AG08396 (cell line): ENCODE measurements around the gene NHSL1.
A peak's percentile ranks its signal among the peaks of the same experiment; 100 is the strongest.

ENCODE experiments used
- DNase-seq: peaks from one replicate; pipeline ENCODE4 v3.0.0; 2012; ENCODE audit warnings: low spot score, mixed read lengths

Gene NHSL1

DNA sequence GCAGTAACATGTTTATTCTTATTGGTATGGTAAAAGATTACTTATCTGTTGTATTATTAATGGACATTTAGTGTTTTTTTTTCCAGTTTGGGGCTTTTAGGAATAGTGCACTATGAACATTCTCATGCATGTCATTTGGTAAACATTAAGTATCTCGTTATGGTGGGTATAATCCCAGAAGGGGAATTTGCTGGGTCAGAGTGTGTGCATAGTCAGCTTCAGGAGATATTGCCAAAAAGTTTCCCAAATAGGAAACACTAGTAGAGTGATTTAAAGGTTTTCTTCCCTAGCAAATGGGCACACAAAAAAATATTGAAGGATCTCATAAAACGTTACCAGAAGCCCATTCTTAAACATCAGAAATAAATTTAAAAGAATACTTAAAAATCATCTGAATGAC lies 25.2 kb upstream of the NHSL1 start:
- no peak for DNase-seq

DNA sequence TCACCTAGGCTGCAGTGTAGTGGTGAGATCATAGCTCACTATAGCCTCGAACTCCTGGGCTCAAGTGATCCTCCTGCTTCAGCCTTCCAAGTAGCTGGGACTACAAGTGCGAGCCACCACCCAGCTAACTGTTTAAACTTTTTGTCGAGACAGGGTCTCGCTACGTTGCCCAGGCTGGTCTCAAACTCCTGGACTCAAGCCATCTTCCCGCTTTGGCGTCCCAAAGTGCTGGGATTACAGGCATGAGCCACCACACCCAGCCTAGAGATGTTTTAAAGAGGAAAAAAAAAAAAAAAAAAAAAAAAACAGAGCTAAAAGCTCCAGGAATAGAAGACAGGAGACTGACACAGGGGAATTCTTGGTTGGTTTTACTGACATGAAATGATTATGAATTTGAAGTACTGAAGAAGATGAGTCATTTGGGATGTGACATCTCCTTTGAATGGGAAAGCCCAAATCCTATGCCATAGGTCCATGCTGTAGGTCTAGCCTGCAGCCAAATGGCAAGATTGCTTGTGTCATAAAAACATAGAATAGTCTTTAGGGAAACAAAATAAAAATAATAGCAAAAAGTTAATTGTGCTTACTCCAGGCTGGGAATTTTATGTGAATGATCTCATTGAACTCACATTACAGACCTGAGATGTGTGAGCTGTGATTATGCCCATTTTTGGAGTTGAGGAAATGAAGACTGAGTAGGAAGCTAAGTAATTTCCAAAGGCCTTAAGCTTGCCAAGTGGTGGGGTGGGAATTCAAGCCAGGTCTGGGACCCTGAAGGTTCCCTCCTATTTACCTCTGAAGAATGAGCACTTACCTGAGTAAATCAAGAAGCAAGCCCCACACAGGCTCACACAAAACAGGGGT lies 24.3 kb upstream of the NHSL1 start:
- DNase-seq: no peak

DNA sequence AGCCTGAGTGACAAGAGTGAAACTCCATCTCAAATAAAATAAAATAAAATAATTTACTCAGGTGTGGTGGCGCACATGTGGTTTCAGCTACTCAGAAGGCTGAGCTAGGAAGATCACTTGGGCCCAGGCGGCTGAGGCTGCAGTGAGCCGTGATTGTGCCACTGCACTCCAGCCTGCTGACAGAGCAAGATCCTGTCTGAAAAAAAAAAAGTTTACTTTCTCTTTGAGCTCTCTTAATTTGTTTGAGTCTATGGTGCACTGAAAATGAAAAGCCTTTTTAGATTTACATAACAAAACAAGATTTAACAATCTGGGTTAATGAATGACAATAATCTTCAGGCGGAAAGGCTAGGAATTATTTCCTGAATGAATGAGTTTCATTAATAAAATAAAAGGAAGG lies 23.3 kb upstream of the NHSL1 start:
- no peak for DNase-seq

DNA sequence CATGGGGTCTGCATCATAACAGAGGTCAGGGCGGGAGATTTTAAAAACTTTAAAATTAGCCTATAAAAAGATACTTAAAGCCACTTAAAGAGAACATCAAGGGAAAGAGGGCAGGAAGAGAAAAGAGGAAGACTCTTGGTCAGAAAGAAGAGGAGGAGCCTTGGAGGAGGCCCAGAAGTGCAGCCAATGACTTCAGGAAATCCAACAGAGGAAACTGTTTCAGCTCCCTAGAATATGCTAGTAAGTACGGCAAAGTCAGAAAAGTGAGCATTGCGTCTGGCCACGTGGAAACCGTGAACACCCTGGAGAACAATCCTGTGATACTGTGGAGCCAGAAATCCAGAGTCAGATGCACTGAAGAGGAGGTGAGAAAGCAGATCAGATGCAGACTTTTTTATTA lies 22.5 kb upstream of the NHSL1 start:
- no peak for DNase-seq

DNA sequence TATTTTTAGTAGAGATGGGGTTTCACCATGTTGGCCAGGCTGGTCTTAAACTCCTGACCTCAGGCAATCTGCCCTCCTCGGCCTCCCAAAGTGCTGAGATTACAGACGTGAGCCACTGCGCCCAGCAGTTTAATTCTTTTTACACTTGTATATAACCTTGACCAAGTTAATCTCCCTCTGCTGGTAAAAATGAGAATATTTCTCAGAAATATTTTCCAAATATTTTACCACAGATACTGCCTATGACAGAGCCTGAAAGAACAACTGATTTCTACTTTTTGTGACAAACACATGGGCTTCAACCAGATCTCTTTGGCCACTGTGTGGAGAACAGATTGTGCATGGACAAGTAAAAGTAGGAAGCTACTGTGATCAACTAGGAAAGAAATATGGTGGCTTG lies 21.2 kb upstream of the NHSL1 start:
- no peak for DNase-seq

DNA sequence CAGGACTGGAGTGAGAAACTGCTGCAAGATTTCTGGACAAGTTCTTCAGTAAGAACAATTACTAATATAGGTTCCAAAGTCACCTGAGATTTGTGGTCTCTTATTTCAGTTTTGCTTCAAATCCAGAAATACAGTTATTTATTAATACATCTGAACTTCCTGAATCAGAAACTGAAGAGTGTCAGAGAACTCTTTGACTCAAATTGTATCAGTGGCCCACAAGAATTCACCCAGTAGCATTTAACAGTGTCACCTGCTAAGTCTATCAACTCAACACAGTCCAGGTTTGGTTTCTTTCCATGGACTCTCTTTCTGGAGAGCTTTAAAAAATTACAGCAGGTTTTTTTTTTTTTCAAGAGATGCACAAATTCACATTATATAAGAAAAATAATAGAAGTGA lies 18.8 kb upstream of the NHSL1 start:
- no peak for DNase-seq

DNA sequence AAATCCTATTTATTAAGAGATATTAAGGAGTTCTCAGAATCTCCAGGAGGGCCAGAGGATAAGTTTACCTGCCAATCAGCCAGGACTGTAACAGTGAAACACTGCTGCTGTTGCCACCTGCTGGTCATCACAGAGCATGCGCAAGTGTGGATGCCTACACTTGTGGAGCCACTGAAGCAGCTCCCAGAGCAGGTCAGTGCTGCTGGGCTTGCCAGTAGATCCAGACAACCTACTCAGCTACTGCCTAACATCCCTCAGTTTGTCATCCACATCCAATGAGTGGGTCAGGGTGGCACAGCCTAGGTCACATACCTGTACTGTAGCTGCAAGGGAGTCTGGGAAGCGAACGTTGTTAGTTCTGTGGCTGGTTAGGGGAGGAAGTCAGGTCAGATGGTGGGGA lies 18.3 kb upstream of the NHSL1 start:
- peak; percentile 42 for DNase-seq

DNA sequence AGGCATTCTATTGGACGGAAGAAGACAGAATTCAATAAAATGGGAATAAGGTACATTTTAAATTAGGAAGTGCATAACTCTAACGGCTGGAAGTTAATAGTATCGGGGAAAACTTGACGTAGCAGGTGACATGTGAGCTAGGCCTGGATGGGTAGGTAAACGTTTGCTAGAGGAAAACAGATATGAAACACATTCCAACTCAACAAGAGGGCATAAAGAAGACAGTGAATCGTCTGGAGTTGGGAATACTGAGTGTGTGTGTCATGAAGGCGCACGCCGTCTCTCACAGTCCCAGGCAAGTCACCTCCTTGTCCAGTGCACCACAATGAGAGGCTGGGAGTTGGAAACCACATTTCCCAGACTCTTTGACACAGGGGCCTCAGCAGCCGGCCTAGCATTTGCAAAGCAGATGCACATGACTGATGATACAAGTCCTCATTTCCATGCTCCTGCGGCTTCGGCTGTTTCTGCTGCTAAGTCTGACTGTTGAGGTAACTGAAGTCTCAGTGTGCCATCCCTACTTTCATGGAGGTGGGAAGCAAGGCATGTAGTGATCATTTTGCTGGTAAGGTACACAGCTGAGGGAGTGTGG lies 16.5 kb upstream of the NHSL1 start:
- DNase-seq: no peak

DNA sequence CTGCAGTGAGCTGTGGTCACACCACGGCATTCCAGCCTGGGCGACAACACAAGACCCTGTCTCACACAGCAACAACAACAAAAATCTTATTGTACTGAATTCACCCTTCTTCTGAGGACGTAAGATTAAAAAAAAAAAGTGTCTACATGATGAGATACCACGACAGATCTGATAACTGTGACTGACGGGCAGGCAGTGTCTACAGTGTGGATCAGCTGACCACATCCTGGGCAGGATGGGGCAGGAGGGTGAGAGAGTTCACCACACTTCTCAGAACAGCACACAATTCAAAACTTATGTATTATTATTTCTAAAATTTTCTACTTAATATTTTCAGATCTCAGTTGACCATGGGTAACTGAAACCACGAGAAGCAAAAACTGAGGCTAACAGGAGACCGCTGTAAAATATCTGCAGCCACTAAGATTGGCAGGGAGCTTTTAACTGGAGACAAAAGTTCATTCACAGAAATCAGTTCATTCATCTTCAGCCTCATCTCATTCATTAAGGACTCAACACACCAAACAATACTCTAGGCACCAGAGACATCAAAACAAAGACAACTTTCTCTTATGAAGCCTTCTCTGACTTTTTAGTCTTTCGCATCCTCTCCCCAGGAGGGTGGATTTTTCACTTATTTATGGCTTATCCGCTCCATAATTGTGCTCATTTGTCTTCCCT lies 15.7 kb upstream of the NHSL1 start:
- no peak for DNase-seq

DNA sequence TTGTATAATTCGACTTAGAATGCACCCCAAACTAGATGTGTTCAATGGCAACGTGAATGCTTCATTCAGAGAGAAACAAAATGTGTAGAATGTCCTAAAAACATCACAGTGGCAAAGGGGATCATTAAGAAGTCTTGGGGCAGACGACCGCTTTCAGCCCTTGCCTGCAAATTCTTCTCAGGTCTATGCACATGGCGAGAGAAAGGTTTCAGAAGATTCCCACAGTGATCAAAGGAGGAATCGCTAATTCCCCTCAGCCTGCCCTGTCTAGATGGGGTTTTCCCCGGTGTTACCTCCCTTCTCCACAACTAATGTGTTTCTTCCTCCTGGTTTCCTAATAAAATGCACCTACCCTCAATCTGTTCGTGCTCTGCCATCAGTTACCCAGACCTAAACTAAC lies 13.3 kb upstream of the NHSL1 start:
- no peak for DNase-seq

DNA sequence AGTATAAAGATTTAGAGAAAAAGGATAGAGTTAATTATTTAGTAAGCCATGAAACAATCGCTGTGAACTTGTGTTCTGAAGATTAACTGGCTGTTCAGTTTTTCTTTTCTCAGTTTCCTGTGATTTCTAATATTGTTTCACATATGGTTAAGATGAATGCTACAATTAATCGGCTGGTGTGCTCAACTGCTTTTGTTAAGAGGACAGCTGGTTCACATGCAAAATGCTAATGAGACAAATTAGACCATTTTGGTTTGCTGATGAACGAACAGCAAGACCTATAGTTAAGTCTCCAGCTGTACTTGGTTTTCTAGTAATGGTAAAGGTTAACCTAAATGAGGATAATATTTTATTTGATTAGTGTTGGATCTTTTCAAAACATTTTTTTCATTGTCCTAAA lies 10.8 kb upstream of the NHSL1 start:
- no peak for DNase-seq

DNA sequence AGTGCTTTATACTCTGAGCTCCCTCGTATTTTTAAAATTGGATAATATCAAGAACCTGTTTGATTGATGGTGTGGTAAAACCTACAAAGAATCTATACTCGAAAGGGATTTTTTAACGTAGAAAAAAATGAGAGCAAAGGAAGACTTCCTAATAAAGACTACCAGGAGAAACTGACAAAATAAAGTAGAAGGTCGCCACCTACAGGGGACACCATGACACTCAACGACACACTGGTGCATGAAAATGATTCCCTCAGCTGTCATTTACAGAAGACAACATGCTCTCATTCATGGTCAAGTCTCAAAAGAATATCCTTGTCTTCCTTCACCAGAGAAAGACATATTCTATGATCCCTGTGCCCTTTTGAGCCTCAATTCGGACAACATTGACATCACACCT lies 10.1 kb upstream of the NHSL1 start:
- peak; percentile 26 for DNase-seq

DNA sequence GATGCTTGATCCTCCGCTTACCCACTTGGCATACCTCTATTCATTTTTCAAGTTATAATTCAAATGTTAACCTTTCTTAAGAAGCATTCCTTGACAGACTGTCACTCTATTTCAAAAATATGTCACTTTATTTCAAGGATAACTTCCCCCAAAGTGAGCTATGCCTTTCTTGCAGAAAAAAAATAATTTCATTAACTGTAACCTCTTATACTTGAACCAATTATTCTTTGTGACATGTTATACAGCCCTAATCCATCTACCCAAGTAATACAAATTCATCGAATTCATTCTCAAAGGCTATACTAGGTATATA lies 9.3 kb upstream of the NHSL1 start:
- DNase-seq: no peak

DNA sequence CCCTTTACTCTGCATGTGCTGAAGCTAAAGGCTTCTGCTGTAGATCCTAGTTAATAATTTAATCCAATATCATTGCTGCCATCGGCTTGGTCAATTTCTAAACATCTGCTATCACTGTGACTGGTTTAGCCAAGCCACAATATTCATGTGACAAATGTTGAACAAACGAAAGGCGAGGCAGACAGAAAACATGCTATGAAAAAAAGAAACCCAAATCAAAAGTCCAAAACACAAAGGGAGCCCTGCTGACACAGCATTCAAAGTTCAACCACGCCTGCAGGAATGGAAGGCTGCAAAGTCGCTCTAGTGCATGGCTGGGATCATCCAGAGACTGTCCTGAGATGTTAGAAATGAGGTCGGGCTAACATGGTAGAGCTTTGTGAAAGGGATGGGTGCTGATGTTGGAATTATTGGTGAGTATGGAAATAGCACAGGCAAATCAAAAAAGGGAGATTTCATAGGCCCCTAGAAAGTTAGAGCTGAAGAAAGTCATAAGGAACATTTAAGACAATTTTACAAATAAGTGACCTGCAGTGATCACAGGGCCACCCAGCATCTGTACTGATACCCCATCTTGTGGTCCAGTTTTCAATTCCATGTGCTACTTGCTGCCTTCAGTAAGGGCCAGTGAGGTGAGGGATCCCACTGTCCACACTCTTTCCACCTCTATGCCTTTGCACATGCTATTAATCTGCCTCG lies 8.8 kb upstream of the NHSL1 start:
- no peak for DNase-seq

DNA sequence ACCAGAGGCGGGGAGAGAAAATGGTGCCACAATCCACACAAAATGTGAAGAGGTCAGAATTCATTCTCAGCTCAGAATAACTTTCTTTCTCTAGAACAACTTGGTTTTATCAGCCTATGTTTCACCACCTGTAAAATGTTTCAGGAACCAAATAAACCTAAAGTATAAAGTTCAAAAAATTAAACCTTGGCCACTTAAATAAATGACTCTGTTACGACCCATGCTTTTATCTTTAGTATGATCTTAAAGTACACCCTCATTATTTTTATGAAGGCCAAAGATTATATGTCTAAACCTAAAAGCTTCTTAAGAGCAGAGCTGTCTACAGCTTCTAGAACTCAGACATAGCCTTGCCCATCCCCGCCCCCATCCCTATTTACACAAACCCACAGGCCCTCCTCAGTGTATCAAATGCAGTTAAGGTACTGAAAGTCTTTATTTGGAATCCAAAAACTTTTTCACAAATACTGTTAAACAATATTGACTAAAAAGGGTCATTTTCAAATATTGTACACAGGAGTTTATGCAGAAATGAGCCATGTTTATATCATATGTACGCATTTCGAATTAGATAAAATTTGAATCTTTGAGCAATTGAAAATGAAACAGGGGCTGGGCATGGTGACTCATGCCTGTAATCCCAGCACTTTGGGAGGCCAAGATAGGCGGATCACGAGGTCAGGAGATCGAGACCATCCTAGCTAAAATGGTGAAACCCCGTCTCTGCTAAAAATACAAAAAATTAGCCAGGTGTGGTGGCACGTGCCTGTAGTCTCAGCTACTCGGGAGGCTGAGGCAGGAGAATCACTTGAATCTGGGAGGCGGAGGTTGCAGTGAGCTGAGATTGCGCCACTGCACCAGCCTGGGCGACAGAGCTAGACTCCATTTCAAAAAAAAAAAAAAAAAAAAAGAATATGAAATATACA lies 5.7 kb upstream of the NHSL1 start:
- no peak for DNase-seq

DNA sequence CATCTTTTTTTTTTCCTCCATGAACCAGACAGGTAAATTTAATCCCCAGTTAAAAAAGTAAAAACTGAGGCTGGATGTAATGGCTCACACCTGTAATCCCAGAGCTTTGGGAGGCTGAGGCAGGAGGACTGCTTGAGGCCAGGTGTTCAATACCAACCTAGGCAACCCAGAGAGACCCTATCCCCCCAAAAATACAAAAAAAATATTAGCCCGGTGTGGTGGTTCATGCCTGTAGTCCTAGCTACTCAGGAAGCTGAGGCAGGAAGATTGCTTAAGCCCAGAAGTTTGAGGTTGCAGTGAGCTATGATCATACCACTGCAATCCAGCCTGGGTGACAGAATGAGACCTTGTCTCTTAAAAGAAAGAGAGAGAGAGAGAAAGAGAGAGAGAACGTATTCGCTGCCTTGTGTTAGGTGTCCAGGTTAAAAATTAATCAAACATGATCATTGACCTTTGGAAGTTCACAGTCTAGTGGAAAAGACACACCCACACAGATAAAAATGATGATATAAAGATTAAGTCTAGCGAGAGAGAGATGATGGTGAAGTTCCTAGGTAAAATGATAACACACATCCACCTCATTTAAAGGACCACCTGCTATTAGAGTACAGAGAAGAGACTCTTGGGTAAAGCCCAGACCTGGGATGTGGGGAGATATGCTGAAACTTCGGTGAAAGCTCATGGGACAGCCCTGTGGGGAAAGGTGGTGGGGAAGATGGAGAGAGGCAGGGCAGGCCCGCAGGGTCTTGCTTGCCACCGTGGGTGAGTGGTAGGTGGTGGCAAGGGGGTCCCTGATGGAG lies 4.8 kb upstream of the NHSL1 start:
- DNase-seq: no peak

DNA sequence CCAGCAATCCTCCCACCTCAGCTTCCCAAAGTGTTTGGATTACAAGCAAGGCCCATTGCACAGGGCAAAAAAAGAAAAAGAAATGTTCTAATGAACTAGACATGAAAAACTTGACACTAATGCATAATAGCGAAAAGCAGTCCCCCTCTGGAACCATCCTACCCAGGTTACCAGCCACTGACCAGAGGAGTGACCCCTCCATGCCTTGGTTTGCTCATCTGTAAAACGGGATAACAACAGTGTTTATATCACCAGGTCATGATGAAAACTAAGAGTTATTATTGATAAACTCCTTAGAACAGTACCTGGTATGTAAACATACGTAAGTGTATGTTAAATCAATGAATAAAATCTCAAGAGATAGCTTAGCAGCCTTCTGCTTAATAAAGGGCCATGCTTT lies 3.3 kb upstream of the NHSL1 start:
- DNase-seq: no peak

DNA sequence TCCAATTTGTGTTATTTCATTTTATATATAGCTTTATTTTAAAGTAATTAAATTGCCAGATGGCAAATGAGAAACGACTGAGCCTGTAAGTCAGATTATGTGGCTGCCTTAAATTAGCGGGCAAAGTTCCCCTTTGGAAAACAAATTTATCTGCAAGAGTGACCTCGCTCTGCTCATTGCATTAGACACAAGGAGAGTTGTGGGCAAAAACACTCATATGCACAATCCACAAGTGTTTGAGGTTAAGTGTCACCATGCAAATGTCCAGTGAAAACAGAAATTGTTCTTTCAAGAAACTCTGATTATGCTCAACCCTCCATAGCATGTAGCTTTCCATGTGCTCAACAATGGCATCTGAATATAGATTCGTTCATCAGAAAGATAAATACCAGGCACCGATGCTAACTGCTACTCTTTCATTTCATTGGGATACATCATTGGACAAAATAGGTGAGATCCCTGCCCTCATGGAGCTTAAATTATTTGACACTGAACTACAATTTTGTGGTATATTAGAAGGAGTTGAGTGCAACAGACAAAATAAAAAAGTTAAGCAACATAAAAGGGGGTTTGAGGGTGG lies 1.7 kb upstream of the NHSL1 start:
- DNase-seq: no peak

DNA sequence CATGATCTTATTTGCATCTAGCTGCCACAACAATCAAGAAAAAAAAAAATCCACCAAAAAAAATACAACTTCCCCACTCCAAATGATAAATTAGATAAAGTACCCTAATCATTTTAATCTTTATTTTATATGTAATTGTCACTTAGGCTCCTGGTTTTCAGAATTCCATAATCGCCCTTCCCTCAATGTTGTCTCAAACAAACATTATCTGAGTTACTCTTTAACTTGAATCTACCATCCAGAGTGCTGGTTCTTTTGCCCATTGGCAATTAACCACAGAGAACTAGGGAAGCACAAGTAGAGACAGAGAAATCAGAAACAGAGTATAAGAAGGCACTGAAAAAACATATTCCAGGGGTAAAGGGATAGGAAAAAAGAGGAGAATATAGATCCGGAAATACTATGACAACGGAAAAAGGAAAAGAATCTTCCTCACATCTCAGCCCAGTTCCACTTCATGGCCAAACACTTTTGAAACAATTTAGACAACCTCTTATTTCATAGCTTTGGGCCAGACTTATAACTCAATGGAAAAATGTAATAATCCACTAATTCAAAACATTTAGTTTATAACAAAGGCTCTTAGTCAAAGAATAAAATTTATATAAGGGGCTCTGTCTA lies 861 bp upstream of the NHSL1 start:
- no peak for DNase-seq

DNA sequence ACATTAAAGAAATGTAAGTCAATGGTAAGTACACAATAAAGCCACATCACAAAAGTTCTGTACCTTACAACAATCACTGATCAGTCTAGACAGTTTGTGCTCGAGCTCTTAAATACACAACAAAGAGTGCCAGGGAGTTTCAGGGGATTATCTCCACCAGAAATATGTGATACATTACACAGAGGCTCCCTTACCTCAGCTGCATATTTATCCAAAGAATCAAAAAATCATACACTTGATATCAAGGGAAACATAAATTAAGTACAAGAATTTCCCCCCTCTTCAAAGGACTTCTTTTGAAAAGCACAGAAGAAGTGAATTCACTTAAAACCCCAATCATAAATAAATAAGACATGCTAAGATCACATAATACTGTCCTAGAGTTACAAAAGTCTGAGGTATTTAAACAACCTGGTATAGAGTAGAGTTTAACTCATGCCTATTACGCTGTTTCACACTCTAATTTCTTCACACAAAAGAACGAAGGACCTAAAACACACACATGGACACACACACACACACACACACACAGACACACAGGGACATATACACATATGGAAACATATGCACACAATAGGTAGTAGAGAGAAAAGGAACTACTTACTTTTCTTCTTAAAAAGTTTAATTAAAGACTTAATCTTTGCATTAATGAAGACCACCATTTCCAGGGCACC lies 528 bp downstream of the NHSL1 start:
- no peak for DNase-seq
